ENCODE measurements around the gene OAS1.

DNA sequence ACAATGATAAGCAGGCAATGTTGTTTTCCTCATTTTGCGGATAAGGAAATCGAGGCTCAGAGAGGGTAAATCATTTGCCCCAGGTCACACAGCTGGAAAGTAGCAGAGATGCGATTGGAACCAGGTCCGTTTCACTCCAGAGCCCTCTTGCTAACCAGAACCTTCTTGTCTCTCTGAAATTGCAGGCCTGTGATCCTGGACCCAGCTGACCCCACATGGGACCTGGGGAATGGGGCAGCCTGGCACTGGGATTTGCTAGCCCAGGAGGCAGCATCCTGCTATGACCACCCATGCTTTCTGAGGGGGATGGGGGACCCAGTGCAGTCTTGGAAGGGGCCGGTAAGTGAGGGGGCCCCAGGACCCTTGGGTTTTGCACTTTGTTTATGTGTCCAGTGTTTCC is 41.0 kb downstream of the OAS1 start:
- TF ChIP-seq SIN3A (IDR thresholded peaks at IDR 0.05; ENCODE audit: low read depth) = no peak
- TF ChIP-seq, protein P1, sequence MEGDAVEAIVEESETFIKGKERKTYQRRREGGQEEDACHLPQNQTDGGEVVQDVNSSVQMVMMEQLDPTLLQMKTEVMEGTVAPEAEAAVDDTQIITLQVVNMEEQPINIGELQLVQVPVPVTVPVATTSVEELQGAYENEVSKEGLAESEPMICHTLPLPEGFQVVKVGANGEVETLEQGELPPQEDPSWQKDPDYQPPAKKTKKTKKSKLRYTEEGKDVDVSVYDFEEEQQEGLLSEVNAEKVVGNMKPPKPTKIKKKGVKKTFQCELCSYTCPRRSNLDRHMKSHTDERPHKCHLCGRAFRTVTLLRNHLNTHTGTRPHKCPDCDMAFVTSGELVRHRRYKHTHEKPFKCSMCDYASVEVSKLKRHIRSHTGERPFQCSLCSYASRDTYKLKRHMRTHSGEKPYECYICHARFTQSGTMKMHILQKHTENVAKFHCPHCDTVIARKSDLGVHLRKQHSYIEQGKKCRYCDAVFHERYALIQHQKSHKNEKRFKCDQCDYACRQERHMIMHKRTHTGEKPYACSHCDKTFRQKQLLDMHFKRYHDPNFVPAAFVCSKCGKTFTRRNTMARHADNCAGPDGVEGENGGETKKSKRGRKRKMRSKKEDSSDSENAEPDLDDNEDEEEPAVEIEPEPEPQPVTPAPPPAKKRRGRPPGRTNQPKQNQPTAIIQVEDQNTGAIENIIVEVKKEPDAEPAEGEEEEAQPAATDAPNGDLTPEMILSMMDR (IDR thresholded peaks at IDR 0.05 in 2 of 3, conservative IDR thresholded peaks at IDR 0.05 in 1 of 3; ENCODE audit: borderline replicate concordance in 1 of 3, insufficient read depth in 1 of 3, low read depth in 2 of 3, low read length in 2 of 3) = no peak
- TF ChIP-seq POLR2A (IDR thresholded peaks at IDR 0.05; ENCODE audit: borderline replicate concordance, extremely low read depth, insufficient read depth, insufficient read length) = no peak
